Breast epithelium (tissue), 4 donors: ENCODE results near the gene AURKAIP1. TPM values are rescaled to one million over a fixed set of nuclear protein-coding genes. Genes with fewer than 3 reads are reported as not detected.

Experiments used
- DNase-seq, 2 donors: peaks; one replicate each; pipeline ENCODE4 v3.0.0-alpha.2; 2019; ENCODE audit warnings: low spot score in 2 of 2
- H3K27ac ChIP-seq, 2 donors: fragments of 200-600 bp; sonication (generic) in 1 of 2; one replicate each; pipeline ENCODE4 v1.5.1; 2016 to 2019; ENCODE audit warnings: mild to moderate bottlenecking in 1 of 2
- H3K27me3 ChIP-seq, 2 donors: fragments of 200-600 bp; sonication (generic) in 1 of 2; one replicate each; pipeline versions ENCODE4 v1.5.1 to v1.6.0; 2017 to 2019; ENCODE audit warnings: control low read depth in 1 of 2, mild to moderate bottlenecking in 1 of 2
- H3K36me3 ChIP-seq: fragments of 200-600 bp; one replicate; pipeline ENCODE4 v1.5.1; 2019
- H3K4me1 ChIP-seq, 2 donors: fragments of 200-600 bp; sonication (generic); one replicate each; pipeline ENCODE4 v1.5.1; 2016 to 2019; ENCODE audit warnings: control low read depth in 1 of 2
- H3K4me3 ChIP-seq, 3 donors: fragments of 200-600 bp; sonication (generic); 1 replicate in 2 of 3; 2 replicates in 1 of 3; pipeline ENCODE4 v1.5.1; 2016 to 2019; ENCODE audit warnings: mild to moderate bottlenecking in 3 of 3, moderate library complexity in 2 of 3
- H3K9me3 ChIP-seq, 2 donors: fragments of 200-600 bp; sonication (generic) in 1 of 2; one replicate each; pipeline ENCODE4 v1.5.1; 2016 to 2019; ENCODE audit warnings: control low read depth in 1 of 2
- CTCF ChIP-seq, 3 donors: fragments of 450-650 bp; IDR thresholded peaks; one replicate each; pipeline ENCODE4 v1.5.1; 2016 to 2017; ENCODE audit warnings: antibody characterized with exemption in 3 of 3, mild to moderate bottlenecking in 3 of 3, moderate library complexity in 3 of 3
- POLR2A ChIP-seq: fragments of 450-650 bp; IDR thresholded peaks from one replicate; pipeline ENCODE4 v1.6.1; 2016; ENCODE audit warnings: antibody characterized with exemption, mild to moderate bottlenecking, moderate library complexity
- POLR2AphosphoS5 ChIP-seq, 3 donors: sonication (generic); formaldehyde crosslinking; IDR thresholded peaks; one replicate each; pipeline ENCODE4 v1.6.1; 2017; ENCODE audit warnings: antibody characterized with exemption in 3 of 3
- intact Hi-C: fragments of 100-400 bp; cut with DNase I; formaldehyde crosslinking; loops from one replicate; pipeline ENCODE4 v1.15.1; 2023; ENCODE audit warnings: low total_unique reads
- total RNA-seq, 3 donors: library from RNA; depleted of rRNA; stranded (reverse); fragments of >200 nt; gene quantifications; one replicate each; pipeline ENCODE4 v1.1.0, GENCODE V29; 2016

Gene AURKAIP1
- total RNA-seq, 3 donors from 2014 or later, result 91.3 to 116 (median 99.6) TPM

GRCh38 chr1:1349256-1350012, 25.6 kb downstream of the AURKAIP1 start, which contains the start of gene DVL1:
Gene DVL1 (minus strand): TSS chr1:1349418. CDS start chr1:1349065, 353 bp downstream.
- TF ChIP-seq POLR2A (no peak), POLR2AphosphoS5 (IDR thresholded peaks at IDR 0.05) (peak in 2 of 3 donors; percentile 11 to 16), CTCF (IDR thresholded peaks at IDR 0.05) (peak in 2 of 3 donors; percentile 40 to 52)
- H3K4me1 ChIP-seq, result peaks cover 18 to 32% of the 10 kb centered on the region in 2 donors
- H3K36me3 ChIP-seq, result no peaks in the 10 kb centered on the region
- peak within 1 kb of the TSS; percentile 85 to 89 for H3K27ac ChIP-seq
- no peaks in the 10 kb centered on the region for H3K9me3 ChIP-seq
- H3K4me3 ChIP-seq, result peak within 1 kb of the TSS; percentile 65 to 99 (median 76)
- no peaks in the 10 kb centered on the region for H3K27me3 ChIP-seq
- intact Hi-C loops, result no loop called here
- peak in 1 of 2 donors; percentile 51 for DNase-seq

GRCh38 chr1:1348420-1349255, 26.4 kb downstream of the AURKAIP1 start:
- Histone ChIP-seq H3K27ac (peak overlapping the region; percentile 65 to 89), H3K27me3 (no peaks in the 10 kb centered on the region), H3K4me1 (peaks cover 18 to 32% of the 10 kb centered on the region in 2 donors)

GRCh38 chr1:1347663-1348419, 27.2 kb downstream of the AURKAIP1 start:
- intact Hi-C loops, result no loop called here
- Histone ChIP-seq H3K4me3 (peak overlapping the region; percentile 65 to 99 (median 76)), H3K36me3 (no peaks in the 10 kb centered on the region), H3K4me1 (peaks cover 14 to 32% of the 10 kb centered on the region in 2 donors), H3K27ac (peak overlapping the region; percentile 65 to 89), H3K27me3 (no peaks in the 10 kb centered on the region), H3K9me3 (no peaks in the 10 kb centered on the region)
- TF ChIP-seq POLR2A (no peak), POLR2AphosphoS5 (IDR thresholded peaks at IDR 0.05) (no peak), CTCF (IDR thresholded peaks at IDR 0.05) (no peak)
- DNase-seq, result no peak

More at GRCh38 chr1:1348420-1349255, 26.4 kb downstream of the AURKAIP1 start:
- peak in 1 of 2 donors; percentile 56 for DNase-seq
- Histone ChIP-seq H3K36me3 (no peaks in the 10 kb centered on the region), H3K4me3 (peak overlapping the region; percentile 65 to 99 (median 76)), H3K9me3 (no peaks in the 10 kb centered on the region)
- intact Hi-C loops, result no loop called here
- TF ChIP-seq POLR2AphosphoS5 (IDR thresholded peaks at IDR 0.05) (peak in 1 of 3 donors; percentile 9), CTCF (IDR thresholded peaks at IDR 0.05) (no peak), POLR2A (no peak)

- H3K4me1 ChIP-seq, result peaks cover 9 to 31% of the 10 kb centered on the region in 2 donors
- no peaks in the 10 kb centered on the region for H3K27me3 ChIP-seq
- intact Hi-C loops, result no loop called here
These were observed 27.9 kb downstream of the AURKAIP1 start for GRCh38 chr1:1347026-1347595.

More at GRCh38 chr1:1347026-1347595, 27.9 kb downstream of the AURKAIP1 start:
- peak overlapping the region; percentile 65 to 89 for H3K27ac ChIP-seq
- no peak for DNase-seq
- no peak for TF ChIP-seq POLR2AphosphoS5 (IDR thresholded peaks at IDR 0.05)
- TF ChIP-seq CTCF (IDR thresholded peaks at IDR 0.05), result no peak
- no peak for TF ChIP-seq POLR2A
- no peaks in the 10 kb centered on the region for H3K9me3 ChIP-seq
- peak overlapping the region; percentile 65 to 99 (median 76) for H3K4me3 ChIP-seq
- H3K36me3 ChIP-seq, result no peaks in the 10 kb centered on the region
